ENCODE data around the gene PSMD1.
A peak's percentile ranks its signal among the peaks of the same experiment; 100 is the strongest.

PSMD1 gene

DNA sequence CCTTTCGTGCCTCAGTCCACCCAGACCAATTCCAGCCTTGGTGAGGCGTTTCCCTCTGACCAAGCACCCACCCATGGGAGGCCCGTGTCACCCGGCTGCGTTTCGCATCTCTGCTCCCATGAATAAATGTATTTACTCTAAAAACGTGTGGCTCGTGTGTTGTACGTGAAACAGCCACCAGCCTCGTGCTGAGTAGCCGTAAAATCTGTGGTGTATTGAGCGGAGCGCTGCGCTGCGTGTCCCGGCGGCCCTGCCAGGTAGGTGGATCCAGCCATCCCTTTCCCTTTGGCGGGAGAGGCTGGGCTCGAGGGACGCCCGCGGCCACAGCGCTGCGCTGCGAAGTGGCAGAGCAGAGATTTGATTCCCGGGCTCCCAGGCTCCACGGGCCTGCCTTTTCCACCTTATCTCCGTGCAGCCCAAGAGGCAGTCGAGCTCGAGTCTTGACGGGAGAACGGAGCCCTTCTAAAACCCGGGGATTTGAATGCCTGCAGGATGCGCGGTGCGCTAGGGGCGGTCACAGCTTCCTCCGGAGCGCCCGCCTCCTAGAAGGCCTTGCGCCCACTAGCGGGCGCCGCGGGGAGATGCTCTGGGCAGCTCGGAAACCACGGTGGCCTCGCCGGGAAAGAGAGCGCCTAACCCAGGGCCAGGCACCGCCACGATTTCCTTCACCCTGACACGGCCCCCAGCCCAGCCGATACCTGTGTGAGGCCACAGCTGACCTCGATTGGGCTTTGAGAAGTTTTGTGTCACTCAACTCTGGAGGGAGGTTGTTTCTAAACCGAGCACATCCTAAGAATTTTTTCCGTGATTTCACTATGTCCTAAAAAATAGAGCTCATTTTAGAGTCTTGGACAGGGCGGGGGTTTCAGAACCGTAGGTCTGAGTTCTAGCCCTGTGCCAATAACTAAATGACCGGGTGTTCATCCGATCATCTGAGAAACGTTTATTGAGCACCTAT, 3.9 kb upstream of the PSMD1 start (continued):
- TF ChIP-seq, protein P1, sequence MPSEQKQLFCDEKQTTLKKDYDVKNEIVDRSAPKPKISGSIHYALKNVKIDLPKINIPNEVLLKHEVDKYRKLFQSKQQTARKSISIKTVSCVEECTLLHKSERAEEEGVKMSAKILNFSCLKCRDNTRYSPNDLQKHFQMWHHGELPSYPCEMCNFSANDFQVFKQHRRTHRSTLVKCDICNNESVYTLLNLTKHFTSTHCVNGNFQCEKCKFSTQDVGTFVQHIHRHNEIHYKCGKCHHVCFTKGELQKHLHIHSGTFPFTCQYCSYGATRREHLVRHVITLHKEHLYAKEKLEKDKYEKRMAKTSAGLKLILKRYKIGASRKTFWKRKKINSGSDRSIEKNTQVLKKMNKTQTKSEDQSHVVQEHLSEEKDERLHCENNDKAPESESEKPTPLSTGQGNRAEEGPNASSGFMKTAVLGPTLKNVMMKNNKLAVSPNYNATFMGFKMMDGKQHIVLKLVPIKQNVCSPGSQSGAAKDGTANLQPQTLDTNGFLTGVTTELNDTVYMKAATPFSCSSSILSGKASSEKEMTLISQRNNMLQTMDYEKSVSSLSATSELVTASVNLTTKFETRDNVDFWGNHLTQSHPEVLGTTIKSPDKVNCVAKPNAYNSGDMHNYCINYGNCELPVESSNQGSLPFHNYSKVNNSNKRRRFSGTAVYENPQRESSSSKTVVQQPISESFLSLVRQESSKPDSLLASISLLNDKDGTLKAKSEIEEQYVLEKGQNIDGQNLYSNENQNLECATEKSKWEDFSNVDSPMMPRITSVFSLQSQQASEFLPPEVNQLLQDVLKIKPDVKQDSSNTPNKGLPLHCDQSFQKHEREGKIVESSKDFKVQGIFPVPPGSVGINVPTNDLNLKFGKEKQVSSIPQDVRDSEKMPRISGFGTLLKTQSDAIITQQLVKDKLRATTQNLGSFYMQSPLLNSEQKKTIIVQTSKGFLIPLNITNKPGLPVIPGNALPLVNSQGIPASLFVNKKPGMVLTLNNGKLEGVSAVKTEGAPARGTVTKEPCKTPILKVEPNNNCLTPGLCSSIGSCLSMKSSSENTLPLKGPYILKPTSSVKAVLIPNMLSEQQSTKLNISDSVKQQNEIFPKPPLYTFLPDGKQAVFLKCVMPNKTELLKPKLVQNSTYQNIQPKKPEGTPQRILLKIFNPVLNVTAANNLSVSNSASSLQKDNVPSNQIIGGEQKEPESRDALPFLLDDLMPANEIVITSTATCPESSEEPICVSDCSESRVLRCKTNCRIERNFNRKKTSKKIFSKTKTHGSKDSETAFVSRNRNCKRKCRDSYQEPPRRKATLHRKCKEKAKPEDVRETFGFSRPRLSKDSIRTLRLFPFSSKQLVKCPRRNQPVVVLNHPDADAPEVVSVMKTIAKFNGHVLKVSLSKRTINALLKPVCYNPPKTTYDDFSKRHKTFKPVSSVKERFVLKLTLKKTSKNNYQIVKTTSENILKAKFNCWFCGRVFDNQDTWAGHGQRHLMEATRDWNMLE (tag by site-specific recombination; conservative IDR thresholded peaks at IDR 0.05; ENCODE audit: low read depth) = no peak
- TF ChIP-seq SP2 (tag by site-specific recombination; IDR thresholded peaks at IDR 0.05) (peak; percentile 61), ZNF2 (tag by site-specific recombination; IDR thresholded peaks at IDR 0.05) (no peak), ZBTB17 (tag by site-specific recombination; IDR thresholded peaks at IDR 0.05) (peak; percentile 59), ZIC2 (tag by site-specific recombination; IDR thresholded peaks at IDR 0.05) (peak; percentile 39; the same call in 1 of the 2 replicates), ZBTB48 (tag by site-specific recombination; IDR thresholded peaks at IDR 0.05) (peak; percentile 54; the same call in 1 of the 2 replicates), ZNF211 (tag by site-specific recombination; IDR thresholded peaks at IDR 0.05; ENCODE audit: low read depth) (no peak), ZNF843 (tag by site-specific recombination; IDR thresholded peaks at IDR 0.05) (no peak), BCL11B (tag by site-specific recombination; IDR thresholded peaks at IDR 0.05; ENCODE audit: low read depth) (no peak), IKZF3 (tag by site-specific recombination; IDR thresholded peaks at IDR 0.05) (no peak), ZNF394 (tag by site-specific recombination; IDR thresholded peaks at IDR 0.05; ENCODE audit: borderline replicate concordance) (peak; percentile 52; the same call in 1 of the 2 replicates), WT1 (tag by site-specific recombination; IDR thresholded peaks at IDR 0.05) (no peak), ZNF140 (tag by site-specific recombination; IDR thresholded peaks at IDR 0.05) (no peak), ZNF335 (tag by site-specific recombination; conservative IDR thresholded peaks at IDR 0.05) (peak; percentile 38; the same call in 1 of the 2 replicates), ZBTB8A (tag by site-specific recombination; IDR thresholded peaks at IDR 0.05) (peak; percentile 99), ZNF621 (tag by site-specific recombination; IDR thresholded peaks at IDR 0.05) (no peak), ZXDB (tag by site-specific recombination; IDR thresholded peaks at IDR 0.05) (peak; percentile 64), ZNF777 (tag by site-specific recombination; IDR thresholded peaks at IDR 0.05; ENCODE audit: borderline replicate concordance) (no peak), KLF8 (tag by site-specific recombination; IDR thresholded peaks at IDR 0.05) (peak; percentile 37; the same call in 1 of the 2 replicates), SP3 (tag by site-specific recombination; IDR thresholded peaks at IDR 0.05) (peak; percentile 47), ZFP37 (tag by site-specific recombination; IDR thresholded peaks at IDR 0.05) (peak; percentile 56; the same call in 1 of the 2 replicates), ZNF707 (tag by site-specific recombination; IDR thresholded peaks at IDR 0.05) (no peak), KLF16 (tag by site-specific recombination; IDR thresholded peaks at IDR 0.05) (peak; percentile 50; the same call in 1 of the 2 replicates), ZNF514 (tag by site-specific recombination; IDR thresholded peaks at IDR 0.05) (no peak)
- TF ChIP-seq, protein P2, sequence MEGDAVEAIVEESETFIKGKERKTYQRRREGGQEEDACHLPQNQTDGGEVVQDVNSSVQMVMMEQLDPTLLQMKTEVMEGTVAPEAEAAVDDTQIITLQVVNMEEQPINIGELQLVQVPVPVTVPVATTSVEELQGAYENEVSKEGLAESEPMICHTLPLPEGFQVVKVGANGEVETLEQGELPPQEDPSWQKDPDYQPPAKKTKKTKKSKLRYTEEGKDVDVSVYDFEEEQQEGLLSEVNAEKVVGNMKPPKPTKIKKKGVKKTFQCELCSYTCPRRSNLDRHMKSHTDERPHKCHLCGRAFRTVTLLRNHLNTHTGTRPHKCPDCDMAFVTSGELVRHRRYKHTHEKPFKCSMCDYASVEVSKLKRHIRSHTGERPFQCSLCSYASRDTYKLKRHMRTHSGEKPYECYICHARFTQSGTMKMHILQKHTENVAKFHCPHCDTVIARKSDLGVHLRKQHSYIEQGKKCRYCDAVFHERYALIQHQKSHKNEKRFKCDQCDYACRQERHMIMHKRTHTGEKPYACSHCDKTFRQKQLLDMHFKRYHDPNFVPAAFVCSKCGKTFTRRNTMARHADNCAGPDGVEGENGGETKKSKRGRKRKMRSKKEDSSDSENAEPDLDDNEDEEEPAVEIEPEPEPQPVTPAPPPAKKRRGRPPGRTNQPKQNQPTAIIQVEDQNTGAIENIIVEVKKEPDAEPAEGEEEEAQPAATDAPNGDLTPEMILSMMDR (tag by site-specific recombination; IDR thresholded peaks at IDR 0.05) = peak; percentile 94
- TF ChIP-seq, protein P3, sequence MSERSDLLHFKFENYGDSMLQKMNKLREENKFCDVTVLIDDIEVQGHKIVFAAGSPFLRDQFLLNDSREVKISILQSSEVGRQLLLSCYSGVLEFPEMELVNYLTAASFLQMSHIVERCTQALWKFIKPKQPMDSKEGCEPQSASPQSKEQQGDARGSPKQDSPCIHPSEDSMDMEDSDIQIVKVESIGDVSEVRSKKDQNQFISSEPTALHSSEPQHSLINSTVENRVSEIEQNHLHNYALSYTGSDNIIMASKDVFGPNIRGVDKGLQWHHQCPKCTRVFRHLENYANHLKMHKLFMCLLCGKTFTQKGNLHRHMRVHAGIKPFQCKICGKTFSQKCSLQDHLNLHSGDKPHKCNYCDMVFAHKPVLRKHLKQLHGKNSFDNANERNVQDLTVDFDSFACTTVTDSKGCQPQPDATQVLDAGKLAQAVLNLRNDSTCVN (tag by site-specific recombination; optimal IDR thresholded peaks at IDR 0.05) = peak; percentile 66
- TF ChIP-seq, protein P4, sequence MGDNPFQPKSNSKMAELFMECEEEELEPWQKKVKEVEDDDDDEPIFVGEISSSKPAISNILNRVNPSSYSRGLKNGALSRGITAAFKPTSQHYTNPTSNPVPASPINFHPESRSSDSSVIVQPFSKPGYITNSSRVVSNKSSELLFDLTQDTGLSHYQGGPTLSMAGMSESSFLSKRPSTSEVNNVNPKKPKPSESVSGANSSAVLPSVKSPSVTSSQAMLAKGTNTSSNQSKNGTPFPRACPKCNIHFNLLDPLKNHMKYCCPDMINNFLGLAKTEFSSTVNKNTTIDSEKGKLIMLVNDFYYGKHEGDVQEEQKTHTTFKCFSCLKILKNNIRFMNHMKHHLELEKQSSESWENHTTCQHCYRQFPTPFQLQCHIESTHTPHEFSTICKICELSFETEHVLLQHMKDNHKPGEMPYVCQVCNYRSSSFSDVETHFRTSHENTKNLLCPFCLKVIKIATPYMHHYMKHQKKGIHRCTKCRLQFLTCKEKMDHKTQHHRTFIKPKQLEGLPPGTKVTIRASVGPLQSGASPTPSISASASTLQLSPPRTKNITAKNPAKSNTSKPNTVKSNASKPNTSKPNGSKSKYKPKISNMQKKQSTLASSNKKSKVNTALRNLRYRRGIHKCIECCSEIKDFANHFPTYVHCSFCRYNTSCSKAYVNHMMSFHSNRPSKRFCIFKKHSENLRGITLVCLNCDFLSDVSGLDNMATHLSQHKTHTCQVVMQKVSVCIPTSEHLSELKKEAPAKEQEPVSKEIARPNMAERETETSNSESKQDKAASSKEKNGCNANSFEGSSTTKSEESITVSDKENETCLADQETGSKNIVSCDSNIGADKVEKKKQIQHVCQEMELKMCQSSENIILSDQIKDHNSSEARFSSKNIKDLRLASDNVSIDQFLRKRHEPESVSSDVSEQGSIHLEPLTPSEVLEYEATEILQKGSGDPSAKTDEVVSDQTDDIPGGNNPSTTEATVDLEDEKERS (tag by site-specific recombination; IDR thresholded peaks at IDR 0.05) = no peak
- TF ChIP-seq, protein P5, sequence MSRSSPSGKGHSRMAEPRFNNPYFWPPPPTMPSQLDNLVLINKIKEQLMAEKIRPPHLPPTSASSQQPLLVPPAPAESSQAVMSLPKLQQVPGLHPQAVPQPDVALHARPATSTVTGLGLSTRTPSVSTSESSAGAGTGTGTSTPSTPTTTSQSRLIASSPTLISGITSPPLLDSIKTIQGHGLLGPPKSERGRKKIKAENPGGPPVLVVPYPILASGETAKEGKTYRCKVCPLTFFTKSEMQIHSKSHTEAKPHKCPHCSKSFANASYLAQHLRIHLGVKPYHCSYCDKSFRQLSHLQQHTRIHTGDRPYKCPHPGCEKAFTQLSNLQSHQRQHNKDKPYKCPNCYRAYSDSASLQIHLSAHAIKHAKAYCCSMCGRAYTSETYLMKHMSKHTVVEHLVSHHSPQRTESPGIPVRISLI (tag by site-specific recombination; IDR thresholded peaks at IDR 0.05) = no peak
